Subcutaneous adipose tissue (tissue), 4 donors: ENCODE data around the gene PRSS23. TPM values are rescaled to one million over a fixed set of nuclear protein-coding genes. Genes with fewer than 3 reads are reported as not detected.

Experiments used
- CTCF ChIP-seq: fragments of 450-650 bp; IDR thresholded peaks from one replicate; pipeline ENCODE4 v1.5.1; 2016; ENCODE audit warnings: low read depth, mild to moderate bottlenecking, control low read depth, antibody characterized with exemption, moderate library complexity
- total RNA-seq, 4 donors: library from RNA; depleted of rRNA; stranded (reverse); fragments of >200 nt; gene quantifications; one replicate each; pipeline ENCODE4 v1.1.0, GENCODE V29; 2016

PRSS23 gene
- total RNA-seq, 4 donors from 2014 or later = 14.8 to 29.8 (median 23.4) TPM

- no peak for TF ChIP-seq CTCF
These were observed 12.6 kb downstream of the PRSS23 start for GRCh38 chr11:86812981-86813380.

GRCh38 chr11:86814775-86815174 lies 14.4 kb downstream of the PRSS23 start:
- no peak for TF ChIP-seq CTCF

- TF ChIP-seq CTCF = no peak
These were observed 15.4 kb downstream of the PRSS23 start for GRCh38 chr11:86815726-86816125.

- TF ChIP-seq CTCF = no peak
These were observed 15.9 kb downstream of the PRSS23 start for GRCh38 chr11:86816251-86816726.

- no peak for TF ChIP-seq CTCF
These were observed 18.3 kb downstream of the PRSS23 start for GRCh38 chr11:86818462-86819192.

GRCh38 chr11:86848132-86848531 lies 47.8 kb downstream of the PRSS23 start:
- TF ChIP-seq CTCF = no peak

- TF ChIP-seq CTCF = no peak
These were observed 49.3 kb downstream of the PRSS23 start for GRCh38 chr11:86849679-86850078.

Other genes with a start within 250 kb of the PRSS23 start
- 10 to 100 TPM; 28.2 to 60.7 (median 46.0) TPM for gene ME3, start 127.9 kb upstream of the PRSS23 start, total RNA-seq
- 100 to 1,000 TPM; 245 to 540 (median 326) TPM for gene FZD4, start 154.9 kb downstream of the PRSS23 start, total RNA-seq
- gene TMEM135, start 237.4 kb downstream of the PRSS23 start, total RNA-seq = 10 to 100 TPM; 51.3 to 73.8 (median 52.4) TPM